CD4-positive, alpha-beta T cell (primary cell): ENCODE measurements around the gene PTPRD. TPM values are rescaled to one million over a fixed set of nuclear protein-coding genes. Genes with fewer than 3 reads are reported as not detected.

Experiments used
- ATAC-seq: fragments of 200-7000 bp; cut with Tn5 transposase; one replicate; pipeline ENCODE4 v1.10.0; 2022; ENCODE audit warnings: mild to moderate bottlenecking; ENCODE audit not compliant: poor library complexity
- CTCF ChIA-PET: fragments of 350-600 bp; sonication (Branson Sonifier 250); formaldehyde crosslinking; loops from one replicate; lab custom pipeline; 2021; ENCODE audit warnings: antibody characterized with exemption, inconsistent platforms; lab: Charles Lee
- POLR2A ChIA-PET: fragments of 350-600 bp; sonication (Branson Sonifier 250); formaldehyde crosslinking; loops from one replicate; lab custom pipeline; 2021; ENCODE audit warnings: antibody characterized with exemption, inconsistent platforms; lab: Charles Lee
- DNase-seq, 14 experiments: peaks; one replicate each; pipeline ENCODE4 v3.0.0-alpha.2; 2013 to 2020; ENCODE audit warnings: mixed read lengths in 2 of 14
- H3K27ac ChIP-seq, 2 donors: one replicate each; pipeline versions ENCODE4 v1.5.1 to v1.7.0; 2013; ENCODE audit warnings: low read length in 2 of 2, low read depth in 1 of 2, mild to moderate bottlenecking in 1 of 2
- H3K27me3 ChIP-seq, 2 experiments: 1 replicate in 1 of 2; 2 replicates in 1 of 2; pipeline versions ENCODE4 v1.6.1 to v1.7.0; 2013; ENCODE audit warnings: low read length in 2 of 2, control low read depth in 1 of 2, mild to moderate bottlenecking in 1 of 2, moderate library complexity in 1 of 2; ENCODE audit not compliant: insufficient read depth in 2 of 2, control insufficient read depth in 1 of 2
- H3K36me3 ChIP-seq: one replicate; pipeline ENCODE4 v1.6.1; 2013; ENCODE audit warnings: low read length, control low read depth; ENCODE audit not compliant: insufficient read depth
- H3K4me1 ChIP-seq: one replicate; pipeline ENCODE4 v1.6.1; 2013; ENCODE audit warnings: low read length, control low read depth; ENCODE audit not compliant: insufficient read depth
- H3K4me3 ChIP-seq: one replicate; pipeline ENCODE4 v1.5.1; 2013; ENCODE audit warnings: mild to moderate bottlenecking, low read length, moderate library complexity
- H3K9me3 ChIP-seq, 2 experiments: 1 replicate in 1 of 2; 2 replicates in 1 of 2; pipeline versions ENCODE4 v1.6.1 to v1.7.0; 2013; ENCODE audit warnings: low read length in 2 of 2, mild to moderate bottlenecking in 2 of 2, control low read depth in 1 of 2, moderate library complexity in 1 of 2; ENCODE audit not compliant: control insufficient read depth in 1 of 2, insufficient read depth in 1 of 2
- H3K27ac Mint-ChIP-seq: one replicate; pipeline ENCODE4 v1.8.0; 2020; ENCODE audit warnings: mixed read lengths
- H3K27me3 Mint-ChIP-seq: one replicate; pipeline ENCODE4 v1.8.0; 2021; ENCODE audit warnings: mixed read lengths
- H3K36me3 Mint-ChIP-seq: one replicate; pipeline ENCODE4 v1.8.0; 2021; ENCODE audit warnings: low read depth, mixed read lengths
- H3K4me1 Mint-ChIP-seq: one replicate; pipeline ENCODE4 v1.8.0; 2021; ENCODE audit warnings: low read depth, mixed read lengths
- H3K4me3 Mint-ChIP-seq: one replicate; pipeline ENCODE4 v1.8.0; 2020; ENCODE audit warnings: mild to moderate bottlenecking, mixed read lengths
- H3K9me3 Mint-ChIP-seq: one replicate; pipeline ENCODE4 v1.8.0; 2020; ENCODE audit warnings: mixed read lengths
- CTCF ChIP-seq: fragments of 200-600 bp; IDR thresholded peaks from one replicate; pipeline ENCODE4 v1.8.0; 2022; ENCODE audit warnings: antibody characterized with exemption, mild to moderate bottlenecking
- intact Hi-C, 2 experiments: fragments of 100-400 bp; cut with DNase I in 1 of 2; cut with micrococcal nuclease in 1 of 2; formaldehyde crosslinking; loops; one replicate each; pipeline versions ENCODE4 v1.15.1 to v1.9.0; 2023 to 2025; cut with DNase I, micrococcal nuclease
- total RNA-seq, 174 experiments: library from RNA in 2 of 174; stranded (reverse) in 2 of 174; gene quantifications; one replicate each; pipeline ENCODE4 v1.2.3 and lab custom pipeline; 2021 to 2026

Gene PTPRD
- total RNA-seq, 2 experiments from 2014 or later = not detected

- Histone ChIP-seq H3K4me1 (no peaks in the 10 kb centered on the region), H3K27me3 (no peaks in the 10 kb centered on the region), H3K4me3 (no peak overlapping the region), H3K27ac (no peak overlapping the region), H3K9me3 (no peaks in the 10 kb centered on the region), H3K36me3 (no peaks in the 10 kb centered on the region)
- intact Hi-C loops = no loop called here
- Mint-ChIP-seq H3K9me3 (no peaks in the 10 kb centered on the region), H3K4me3 (no peak overlapping the region), H3K36me3 (no peaks in the 10 kb centered on the region), H3K27ac (no peak overlapping the region), H3K4me1 (peaks cover 6% of the 10 kb centered on the region), H3K27me3 (no peaks in the 10 kb centered on the region)
- ATAC-seq (no peak), DNase-seq (peak in 1 of 14 experiments; percentile 3)
- ChIA-PET POLR2A (no interaction called here), CTCF (no interaction called here)
- TF ChIP-seq CTCF = no peak
These were observed 2047.8 kb downstream of the PTPRD start for GRCh38 chr9:8564960-8565359.

- Histone ChIP-seq H3K4me3 (no peak overlapping the region), H3K27me3 (no peaks in the 10 kb centered on the region), H3K36me3 (no peaks in the 10 kb centered on the region), H3K4me1 (no peaks in the 10 kb centered on the region), H3K9me3 (no peaks in the 10 kb centered on the region), H3K27ac (no peak overlapping the region)
- DNase-seq (no peak), ATAC-seq (no peak)
- ChIA-PET CTCF (interaction anchor here (1.4 kb wide), 1 partner anchor 10 kb away, joined by 3 read pairs; no protein-coding TSS in a partner anchor), POLR2A (no interaction called here)
- Mint-ChIP-seq H3K4me3 (no peak overlapping the region), H3K36me3 (no peaks in the 10 kb centered on the region), H3K9me3 (no peaks in the 10 kb centered on the region), H3K27me3 (no peaks in the 10 kb centered on the region), H3K27ac (no peak overlapping the region), H3K4me1 (peaks cover 6% of the 10 kb centered on the region)
- no peak for TF ChIP-seq CTCF
- intact Hi-C loops = no loop called here
These were observed 2052.0 kb downstream of the PTPRD start for GRCh38 chr9:8560560-8561525.

- Mint-ChIP-seq H3K27ac (no peak overlapping the region), H3K4me3 (no peak overlapping the region), H3K36me3 (no peaks in the 10 kb centered on the region), H3K4me1 (no peaks in the 10 kb centered on the region), H3K9me3 (no peaks in the 10 kb centered on the region), H3K27me3 (no peaks in the 10 kb centered on the region)
- ATAC-seq (no peak), DNase-seq (no peak)
- Histone ChIP-seq H3K27ac (no peak overlapping the region), H3K4me3 (no peak overlapping the region), H3K4me1 (no peaks in the 10 kb centered on the region), H3K27me3 (no peaks in the 10 kb centered on the region), H3K9me3 (no peaks in the 10 kb centered on the region), H3K36me3 (no peaks in the 10 kb centered on the region)
- intact Hi-C loops = no loop called here
- POLR2A ChIA-PET = no interaction called here
- CTCF ChIA-PET = no interaction called here
- no peak for TF ChIP-seq CTCF
These were observed 2054.6 kb downstream of the PTPRD start for GRCh38 chr9:8558176-8558575.
